Regular cardiac myocyte (primary cell): ENCODE data around the gene DLX6. TPM values are rescaled to one million over a fixed set of nuclear protein-coding genes. Genes with fewer than 3 reads are reported as not detected.

ENCODE experiments used
- total RNA-seq: library from RNA; depleted of rRNA; stranded (reverse); fragments of >200 nt; gene quantifications from 2 replicates; pipeline ENCODE4 v1.2.3, GENCODE V29; 2014

Gene DLX6
- total RNA-seq: not detected in 2 replicates

GRCh38 chr7:97005183-97006054 is at the start of gene DLX6:
Gene DLX6 (plus strand): TSS chr7:97005553. CDS start chr7:97005978, 425 bp downstream.

GRCh38 chr7:97024209-97025129 is 19.1 kb downstream of the DLX6 start, which contains the start of gene DLX5:
Gene DLX5 (minus strand): TSS chr7:97024831. CDS start chr7:97024623, 208 bp downstream.

Other genes starting within 250 kb of the DLX6 start
- under 0.01 TPM in 1 of 2 replicates, not detected in the other for gene DLX5, start 19.3 kb downstream of the DLX6 start, total RNA-seq
- gene SDHAF3, start 112.1 kb downstream of the DLX6 start, total RNA-seq: 3.9 and 10.4 TPM in 2 replicates